SH-SY5Y (cell line): Measurements from ENCODE around the gene ZSWIM6.

Experiments used
- GATA2 ChIP-seq: IDR thresholded peaks from 2 replicates; pipeline ENCODE4 v1.6.1; 2011; ENCODE audit warnings: mild to moderate bottlenecking, low read depth, low read length
- GATA3 ChIP-seq: IDR thresholded peaks from 2 replicates; pipeline ENCODE4 v1.6.1; 2011; ENCODE audit warnings: low read depth, mild to moderate bottlenecking, low read length, moderate library complexity

GRCh38 chr5:61431923-61432620, 100.0 kb downstream of the ZSWIM6 start:
- TF ChIP-seq GATA2 (no peak), GATA3 (no peak)
